ENCODE data around the gene EYS.

EYS gene

DNA sequence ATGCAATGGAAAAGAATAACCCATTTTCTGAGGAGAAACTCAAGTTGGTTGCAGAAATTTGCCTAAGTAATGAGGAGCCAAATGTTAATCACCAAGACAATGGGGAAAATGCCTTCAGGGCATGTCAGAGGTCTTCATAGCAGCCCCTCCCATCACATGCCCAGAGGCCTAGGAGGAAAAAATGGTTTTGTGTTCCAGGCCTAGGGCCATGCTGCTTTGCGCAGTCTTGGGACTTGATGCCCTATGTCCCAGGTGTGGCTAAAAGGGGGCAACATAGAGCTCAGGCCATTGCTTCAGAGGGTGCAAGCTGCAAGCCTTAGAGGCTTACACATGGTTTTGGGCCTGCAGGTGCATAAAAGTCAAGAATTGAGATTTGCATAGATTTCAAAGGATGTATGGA, 485.9 kb downstream of the EYS start:
- Histone ChIP-seq H3K27ac (no peak overlapping the region), H3K36me3 (ENCODE audit: insufficient read depth, low read length) (no peaks in the 10 kb centered on the region), H3K4me3 (no peak overlapping the region), H3K9ac (ENCODE audit: insufficient read length) (no peak overlapping the region), H3K9me3 (ENCODE audit: low read depth, low read length) (no peaks in the 10 kb centered on the region)
- no peak for DNase-seq (ENCODE audit: low read depth, low spot score)
- TF ChIP-seq POLR2AphosphoS5 (IDR thresholded peaks at IDR 0.05; ENCODE audit: borderline replicate concordance, low read depth, low read length) (no peak), FOXP2 (optimal IDR thresholded peaks at IDR 0.05; ENCODE audit: control extremely low read depth, extremely low read length, insufficient read depth) (no peak), EZH2 (IDR thresholded peaks at IDR 0.05) (no peak)

- no peak for DNase-seq (ENCODE audit: low read depth, low spot score)
- H3K27ac ChIP-seq = no peak overlapping the region
- no peak overlapping the region for H3K4me3 ChIP-seq
- no peak overlapping the region for H3K9ac ChIP-seq (ENCODE audit: insufficient read length)
- H3K9me3 ChIP-seq (ENCODE audit: low read depth, low read length) = 0 out of 2 replicates have a peak, but pooled peaks cover 3% of the 10 kb centered on the region
- TF ChIP-seq FOXP2 (optimal IDR thresholded peaks at IDR 0.05; ENCODE audit: control extremely low read depth, extremely low read length, insufficient read depth) (no peak), POLR2AphosphoS5 (IDR thresholded peaks at IDR 0.05; ENCODE audit: borderline replicate concordance, low read depth, low read length) (no peak), EZH2 (IDR thresholded peaks at IDR 0.05) (no peak)
- no peaks in the 10 kb centered on the region for H3K36me3 ChIP-seq (ENCODE audit: insufficient read depth, low read length)
Measured at GRCh38 chr6:65202738-65203137, 504.3 kb downstream of the EYS start.

DNA sequence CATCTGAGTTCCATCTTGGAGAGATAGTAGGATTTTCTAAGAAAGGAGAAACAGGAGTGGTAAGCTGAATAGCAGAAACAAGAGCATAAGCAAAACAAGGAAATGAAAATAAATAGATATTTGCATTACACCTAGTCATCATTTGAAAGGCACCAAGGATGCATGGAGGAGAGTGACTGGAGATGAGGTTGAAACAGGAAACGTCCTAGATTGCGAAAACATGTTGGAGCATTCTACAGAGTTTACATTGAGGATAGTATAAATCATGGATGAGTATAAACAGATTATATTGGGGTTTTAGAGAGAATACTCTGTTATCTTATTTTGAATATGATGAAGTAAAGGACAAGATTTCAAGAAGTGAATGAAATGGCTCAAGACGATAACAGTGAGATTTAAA, 507.3 kb downstream of the EYS start:
- TF ChIP-seq EZH2 (IDR thresholded peaks at IDR 0.05) (no peak), FOXP2 (optimal IDR thresholded peaks at IDR 0.05; ENCODE audit: control extremely low read depth, extremely low read length, insufficient read depth) (no peak), POLR2AphosphoS5 (IDR thresholded peaks at IDR 0.05; ENCODE audit: borderline replicate concordance, low read depth, low read length) (no peak)
- no peak overlapping the region for H3K9ac ChIP-seq (ENCODE audit: insufficient read length)
- DNase-seq (ENCODE audit: low read depth, low spot score) = no peak
- H3K36me3 ChIP-seq (ENCODE audit: insufficient read depth, low read length) = no peaks in the 10 kb centered on the region
- no peak overlapping the region for H3K4me3 ChIP-seq
- no peaks in the 10 kb centered on the region for H3K9me3 ChIP-seq (ENCODE audit: low read depth, low read length)
- no peak overlapping the region for H3K27ac ChIP-seq

- DNase-seq (ENCODE audit: low read depth, low spot score) = no peak
- H3K36me3 ChIP-seq (ENCODE audit: insufficient read depth, low read length) = no peaks in the 10 kb centered on the region
- no peak overlapping the region for H3K27ac ChIP-seq
- H3K9ac ChIP-seq (ENCODE audit: insufficient read length) = no peak overlapping the region
- no peak for TF ChIP-seq EZH2 (IDR thresholded peaks at IDR 0.05)
- no peak for TF ChIP-seq FOXP2 (optimal IDR thresholded peaks at IDR 0.05; ENCODE audit: control extremely low read depth, extremely low read length, insufficient read depth)
- TF ChIP-seq POLR2AphosphoS5 (IDR thresholded peaks at IDR 0.05; ENCODE audit: borderline replicate concordance, low read depth, low read length) = no peak
- no peak overlapping the region for H3K4me3 ChIP-seq
- no peaks in the 10 kb centered on the region for H3K9me3 ChIP-seq (ENCODE audit: low read depth, low read length)
Measured at GRCh38 chr6:65199121-65199520, 507.9 kb downstream of the EYS start.

DNA sequence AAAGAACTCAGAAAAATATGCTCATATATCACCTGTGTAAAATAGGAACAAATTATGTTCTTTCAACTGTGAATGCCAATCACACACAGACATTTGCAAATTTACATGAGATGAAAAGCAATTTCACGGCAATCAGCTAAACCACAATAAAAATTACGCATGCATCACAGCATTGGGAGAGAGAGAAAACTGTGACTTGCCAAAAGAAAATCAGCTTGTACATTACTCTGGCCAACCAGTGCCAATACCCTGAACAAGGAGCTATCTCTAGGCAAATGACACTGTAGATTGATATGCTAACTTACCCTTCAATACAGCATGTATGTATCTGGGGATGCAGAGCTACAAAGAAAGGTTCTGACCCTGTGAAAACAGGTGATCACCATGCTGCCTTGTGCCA, 515.6 kb downstream of the EYS start:
- Histone ChIP-seq H3K4me3 (no peak overlapping the region), H3K36me3 (ENCODE audit: insufficient read depth, low read length) (no peaks in the 10 kb centered on the region), H3K9ac (ENCODE audit: insufficient read length) (no peak overlapping the region), H3K27ac (no peak overlapping the region), H3K9me3 (ENCODE audit: low read depth, low read length) (no peaks in the 10 kb centered on the region)
- no peak for DNase-seq (ENCODE audit: low read depth, low spot score)
- TF ChIP-seq FOXP2 (optimal IDR thresholded peaks at IDR 0.05; ENCODE audit: control extremely low read depth, extremely low read length, insufficient read depth) (no peak), POLR2AphosphoS5 (IDR thresholded peaks at IDR 0.05; ENCODE audit: borderline replicate concordance, low read depth, low read length) (no peak), EZH2 (IDR thresholded peaks at IDR 0.05) (no peak)

DNA sequence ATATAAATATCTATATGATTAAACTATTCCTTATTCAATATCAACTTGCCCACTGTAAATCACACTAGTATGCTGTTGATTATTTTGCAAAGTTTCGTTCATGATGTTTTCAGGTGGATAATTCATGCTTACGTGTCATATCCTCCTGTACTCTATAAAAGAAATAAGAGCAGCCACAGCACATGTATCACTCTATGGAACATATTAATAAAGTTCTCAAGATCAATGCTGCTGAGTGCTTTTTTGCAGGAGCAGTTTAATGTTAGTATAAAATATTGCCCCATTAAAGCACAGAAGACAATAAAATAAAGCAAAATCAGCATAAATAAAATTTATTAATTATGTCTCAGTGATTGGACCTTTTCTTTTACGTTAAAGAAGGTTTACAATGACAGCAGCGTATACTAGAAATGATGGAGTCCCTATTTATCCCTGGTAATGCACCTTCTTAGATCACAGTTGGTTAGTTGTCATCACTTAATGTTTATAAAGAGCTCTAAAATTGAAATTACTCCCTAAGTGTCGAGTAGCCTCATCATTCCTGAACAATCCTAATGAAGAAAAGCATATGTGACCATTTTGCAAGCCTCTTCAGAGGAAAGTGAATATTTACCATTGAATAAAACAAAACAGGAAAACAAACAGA, 517.7 kb downstream of the EYS start:
- H3K9me3 ChIP-seq (ENCODE audit: low read depth, low read length) = no peaks in the 10 kb centered on the region
- H3K4me3 ChIP-seq = no peak overlapping the region
- H3K36me3 ChIP-seq (ENCODE audit: insufficient read depth, low read length) = no peaks in the 10 kb centered on the region
- TF ChIP-seq FOXP2 (optimal IDR thresholded peaks at IDR 0.05; ENCODE audit: control extremely low read depth, extremely low read length, insufficient read depth) = no peak
- TF ChIP-seq POLR2AphosphoS5 (IDR thresholded peaks at IDR 0.05; ENCODE audit: borderline replicate concordance, low read depth, low read length) = no peak
- TF ChIP-seq EZH2 (IDR thresholded peaks at IDR 0.05) = no peak
- no peak overlapping the region for H3K27ac ChIP-seq
- no peak overlapping the region for H3K9ac ChIP-seq (ENCODE audit: insufficient read length)
- no peak for DNase-seq (ENCODE audit: low read depth, low spot score)

- peak; percentile 20 for DNase-seq (ENCODE audit: low read depth, low spot score)
- H3K36me3 ChIP-seq (ENCODE audit: insufficient read depth, low read length) = no peaks in the 10 kb centered on the region
- H3K9ac ChIP-seq (ENCODE audit: insufficient read length) = no peak overlapping the region
- no peak overlapping the region for H3K4me3 ChIP-seq
- no peak for TF ChIP-seq POLR2AphosphoS5 (IDR thresholded peaks at IDR 0.05; ENCODE audit: borderline replicate concordance, low read depth, low read length)
- TF ChIP-seq EZH2 (IDR thresholded peaks at IDR 0.05) = no peak
- H3K9me3 ChIP-seq (ENCODE audit: low read depth, low read length) = no peaks in the 10 kb centered on the region
- H3K27ac ChIP-seq = 0 out of 2 replicates have a peak overlapping the region, but pooled peaks have one; percentile 32
Measured at GRCh38 chr6:65186826-65187225, 520.2 kb downstream of the EYS start.

DNA sequence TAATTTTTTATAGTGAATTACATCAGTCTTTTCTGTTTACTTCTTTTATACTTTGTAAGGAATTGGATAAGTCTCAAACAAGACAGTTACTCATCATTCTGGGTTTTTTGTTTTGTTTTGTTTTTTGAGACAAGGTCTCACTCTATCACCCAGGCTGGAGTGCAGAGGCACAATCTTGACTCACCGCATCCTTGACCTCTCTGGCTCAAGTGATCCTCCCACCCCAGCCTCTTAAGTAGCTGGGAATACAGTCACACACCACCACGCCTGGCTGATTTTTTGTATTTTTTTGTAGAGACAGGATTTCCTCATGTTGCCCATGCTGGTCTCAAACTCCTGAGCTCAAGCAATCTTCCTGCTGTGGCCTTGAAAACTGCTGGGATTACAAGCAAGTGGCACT, 524.3 kb downstream of the EYS start:
- TF ChIP-seq EZH2 (IDR thresholded peaks at IDR 0.05) = no peak
- TF ChIP-seq FOXP2 (optimal IDR thresholded peaks at IDR 0.05; ENCODE audit: control extremely low read depth, extremely low read length, insufficient read depth) = no peak
- no peak for TF ChIP-seq POLR2AphosphoS5 (IDR thresholded peaks at IDR 0.05; ENCODE audit: borderline replicate concordance, low read depth, low read length)
- H3K9me3 ChIP-seq (ENCODE audit: low read depth, low read length) = no peaks in the 10 kb centered on the region
- no peak overlapping the region for H3K27ac ChIP-seq
- H3K36me3 ChIP-seq (ENCODE audit: insufficient read depth, low read length) = no peaks in the 10 kb centered on the region
- no peak overlapping the region for H3K4me3 ChIP-seq
- no peak overlapping the region for H3K9ac ChIP-seq (ENCODE audit: insufficient read length)
- no peak for DNase-seq (ENCODE audit: low read depth, low spot score)

- TF ChIP-seq POLR2AphosphoS5 (IDR thresholded peaks at IDR 0.05; ENCODE audit: borderline replicate concordance, low read depth, low read length) (no peak), FOXP2 (optimal IDR thresholded peaks at IDR 0.05; ENCODE audit: control extremely low read depth, extremely low read length, insufficient read depth) (no peak), EZH2 (IDR thresholded peaks at IDR 0.05) (no peak)
- H3K9ac ChIP-seq (ENCODE audit: insufficient read length) = no peak overlapping the region
- H3K9me3 ChIP-seq (ENCODE audit: low read depth, low read length) = no peaks in the 10 kb centered on the region
- H3K36me3 ChIP-seq (ENCODE audit: insufficient read depth, low read length) = no peaks in the 10 kb centered on the region
- DNase-seq (ENCODE audit: low read depth, low spot score) = no peak
- H3K27ac ChIP-seq = no peak overlapping the region
- no peak overlapping the region for H3K4me3 ChIP-seq
Measured at GRCh38 chr6:65170273-65170672, 536.8 kb downstream of the EYS start.

Measured in SK-N-MC (cell line).